H9 (cell line): ENCODE data around the gene CALHM1. TPM values are rescaled to one million over a fixed set of nuclear protein-coding genes. Genes with fewer than 3 reads are reported as not detected.

Source experiments
- DNase-seq: peaks from one replicate; pipeline ENCODE4 v3.0.0-alpha.2; 2017
- H2AFZ ChIP-seq: one replicate; pipeline ENCODE4 v1.6.1; 2013; ENCODE audit warnings: mild to moderate bottlenecking, low read length, control low read depth, moderate library complexity
- H2AK5ac ChIP-seq: 2 replicates; pipeline ENCODE4 v1.6.1; 2013; ENCODE audit warnings: low read length, control low read depth, mixed read lengths; ENCODE audit not compliant: insufficient read length
- H2BK120ac ChIP-seq: one replicate; pipeline ENCODE4 v1.6.1; 2013; ENCODE audit warnings: low read depth, mild to moderate bottlenecking, low read length, control low read depth, inconsistent platforms; ENCODE audit not compliant: poor library complexity, severe bottlenecking
- H2BK12ac ChIP-seq: 2 replicates; pipeline ENCODE4 v1.6.1; 2013; ENCODE audit warnings: low read length, control low read depth, mixed read lengths, low read depth; ENCODE audit not compliant: insufficient read length
- H2BK15ac ChIP-seq: 2 replicates; pipeline ENCODE4 v1.6.1; 2013; ENCODE audit warnings: low read depth, low read length, control low read depth
- H2BK20ac ChIP-seq: one replicate; pipeline ENCODE4 v1.6.1; 2013; ENCODE audit warnings: low read depth, mild to moderate bottlenecking, low read length, control low read depth, inconsistent platforms; ENCODE audit not compliant: poor library complexity, severe bottlenecking
- H2BK5ac ChIP-seq: 2 replicates; pipeline ENCODE4 v1.6.1; 2013; ENCODE audit warnings: low read length, control low read depth, mixed read lengths; ENCODE audit not compliant: insufficient read length
- H3K14ac ChIP-seq: 2 replicates; pipeline ENCODE4 v1.6.1; 2013; ENCODE audit warnings: low read length, control low read depth; ENCODE audit not compliant: insufficient read depth
- H3K18ac ChIP-seq: 2 replicates; pipeline ENCODE4 v1.6.1; 2013; ENCODE audit warnings: low read depth, mild to moderate bottlenecking, mixed read lengths, low read length, control low read depth; ENCODE audit not compliant: insufficient read length
- H3K23ac ChIP-seq: 2 replicates; pipeline ENCODE4 v1.6.1; 2013; ENCODE audit warnings: low read length, control low read depth, mixed read lengths, low read depth; ENCODE audit not compliant: insufficient read length
- H3K23me2 ChIP-seq: 2 replicates; pipeline ENCODE4 v1.6.1; 2013; ENCODE audit warnings: low read depth, mild to moderate bottlenecking, mixed read lengths, low read length, control low read depth; ENCODE audit not compliant: insufficient read length, poor library complexity, severe bottlenecking
- H3K27ac ChIP-seq: 2 replicates; pipeline ENCODE4 v1.5.1; 2013; ENCODE audit warnings: low read length, control low read depth, mixed read lengths, low read depth; ENCODE audit not compliant: insufficient read length
- H3K27me3 ChIP-seq: 2 replicates; pipeline ENCODE4 v1.6.1; 2013; ENCODE audit warnings: low read length, control low read depth, inconsistent platforms; ENCODE audit not compliant: insufficient read depth
- H3K4ac ChIP-seq: 2 replicates; pipeline ENCODE4 v1.6.1; 2013; ENCODE audit warnings: low read depth, mild to moderate bottlenecking, control low read depth, inconsistent platforms, low read length, moderate library complexity
- H3K4me1 ChIP-seq: 2 replicates; pipeline ENCODE4 v1.6.1; 2013; ENCODE audit warnings: low read length, control low read depth, inconsistent platforms; ENCODE audit not compliant: insufficient read depth
- H3K4me2 ChIP-seq: 2 replicates; pipeline ENCODE4 v1.6.1; 2013; ENCODE audit warnings: low read length, control low read depth, mixed read lengths; ENCODE audit not compliant: insufficient read length, insufficient read depth
- H3K56ac ChIP-seq: 2 replicates; pipeline ENCODE4 v1.6.1; 2013; ENCODE audit warnings: low read depth, mild to moderate bottlenecking, mixed read lengths, low read length, control low read depth; ENCODE audit not compliant: insufficient read length
- H3K79me1 ChIP-seq: 2 replicates; pipeline ENCODE4 v1.6.1; 2013; ENCODE audit warnings: low read depth, mild to moderate bottlenecking, moderate library complexity, low read length, control low read depth, inconsistent platforms; ENCODE audit not compliant: insufficient read depth, poor library complexity, severe bottlenecking
- H3K79me2 ChIP-seq: 2 replicates; pipeline ENCODE4 v1.6.1; 2013; ENCODE audit warnings: low read length, control low read depth, inconsistent platforms; ENCODE audit not compliant: insufficient read depth
- H3K9ac ChIP-seq: 2 replicates; pipeline ENCODE4 v1.6.1; 2013; ENCODE audit warnings: low read length, control low read depth, mixed read lengths; ENCODE audit not compliant: insufficient read length; ENCODE audit errors: extremely low read depth
- H3K9me3 ChIP-seq: one replicate; pipeline ENCODE4 v1.6.1; 2013; ENCODE audit warnings: low read depth, low read length, inconsistent platforms; ENCODE audit not compliant: control insufficient read depth
- H3T11ph ChIP-seq: one replicate; pipeline ENCODE4 v1.6.1; 2013; ENCODE audit warnings: mild to moderate bottlenecking, low read length, control low read depth, inconsistent platforms
- H4K20me1 ChIP-seq: one replicate; pipeline ENCODE4 v1.6.1; 2013; ENCODE audit not compliant: control insufficient read depth, insufficient read length, insufficient read depth
- H4K5ac ChIP-seq: 2 replicates; pipeline ENCODE4 v1.6.1; 2013; ENCODE audit warnings: low read depth, mild to moderate bottlenecking, mixed read lengths, low read length, control low read depth; ENCODE audit not compliant: insufficient read length
- H4K8ac ChIP-seq: replicated peaks from 2 replicates; pipeline ENCODE4 v1.6.1; 2013; ENCODE audit warnings: low read length, control low read depth, mixed read lengths, low read depth; ENCODE audit not compliant: insufficient read length
- H4K91ac ChIP-seq: 2 replicates; pipeline ENCODE4 v1.6.1; 2013; ENCODE audit warnings: low read depth, mild to moderate bottlenecking, moderate library complexity, mixed read lengths, low read length, control low read depth; ENCODE audit not compliant: insufficient read length
- H3K27ac Mint-ChIP-seq, 3 experiments: 2 replicates in 2 of 3; 3 replicates in 1 of 3; pipeline ENCODE4 v1.8.0; 2020 to 2021; ENCODE audit warnings: mixed read lengths in 3 of 3, mild to moderate bottlenecking in 1 of 3, moderate library complexity in 1 of 3
- H3K27me3 Mint-ChIP-seq: 2 replicates; pipeline ENCODE4 v1.8.0; 2021; ENCODE audit warnings: low read depth, mild to moderate bottlenecking, moderate library complexity, mixed read lengths
- H3K36me3 Mint-ChIP-seq, 3 experiments: 2 replicates in 2 of 3; 3 replicates in 1 of 3; pipeline ENCODE4 v1.8.0; 2020 to 2021; ENCODE audit warnings: low read depth in 3 of 3, mixed read lengths in 3 of 3; ENCODE audit not compliant: insufficient read depth in 1 of 3
- H3K4me1 Mint-ChIP-seq, 2 experiments: 2 replicates each; pipeline ENCODE4 v1.8.0; 2020; ENCODE audit warnings: mixed read lengths in 2 of 2
- H3K4me3 Mint-ChIP-seq, 2 experiments: 2 replicates in 1 of 2; 3 replicates in 1 of 2; pipeline ENCODE4 v1.8.0; 2020 to 2021; ENCODE audit warnings: mild to moderate bottlenecking in 2 of 2, mixed read lengths in 2 of 2, moderate library complexity in 1 of 2
- H3K9me3 Mint-ChIP-seq, 2 experiments: 2 replicates in 1 of 2; 3 replicates in 1 of 2; pipeline ENCODE4 v1.8.0; 2020; ENCODE audit warnings: mild to moderate bottlenecking in 2 of 2, mixed read lengths in 2 of 2, moderate library complexity in 1 of 2
- CTCF ChIP-seq: fragments of 200-600 bp; sonication (generic); conservative IDR thresholded peaks from 3 replicates; pipeline ENCODE4 v1.8.0; 2021; ENCODE audit warnings: antibody characterized with exemption, mild to moderate bottlenecking
- WGBS: extraction: QIAGEN DNeasy Blood & Tissue Kit; methylation state at CpG from one replicate; pipeline ENCODE4 v1.1.7; 2013; ENCODE audit warnings: missing lambda C conversion rate, low lambda C conversion rate, mixed read lengths; ENCODE audit not compliant: insufficient read length; ENCODE audit errors: extremely low coverage; 5-methylcytosine and 5-hydroxymethylcytosine counted together
- total RNA-seq: library from RNA; stranded (reverse); gene quantifications from 2 replicates; pipeline ENCODE4 v1.2.1, GENCODE V29; 2021

CALHM1 gene
- total RNA-seq, 1 experiment from 2014 or later: 0.13 TPM

GRCh38 chr10:103457176-103457712 lies 1.5 kb downstream of the CALHM1 start:
- H3K4me3 Mint-ChIP-seq: no peak overlapping the region
- H3K4me1 Mint-ChIP-seq: peaks cover 4 to 13% of the 10 kb centered on the region in 2 experiments
- no peaks in the 10 kb centered on the region for H3K9me3 Mint-ChIP-seq

More at GRCh38 chr10:103457176-103457712, 1.5 kb downstream of the CALHM1 start:
- H3K18ac ChIP-seq: no peak overlapping the region
- H3K27me3 Mint-ChIP-seq: no peaks in the 10 kb centered on the region; the same call in 1 of the 2 replicates
- no peaks in the 10 kb centered on the region for H4K20me1 ChIP-seq
- no CpG with 5 or more reads among the region's 8 CpGs for WGBS
- no peak for DNase-seq
- H3K4me2 ChIP-seq: no peak overlapping the region
- no peak overlapping the region for H3K27ac ChIP-seq
- no peak overlapping the region for H2BK20ac ChIP-seq
- no peak overlapping the region for H2AFZ ChIP-seq
- no peaks in the 10 kb centered on the region for H3K79me1 ChIP-seq
- H3K27me3 ChIP-seq: no peaks in the 10 kb centered on the region
- H4K91ac ChIP-seq: no peak overlapping the region
- no peaks in the 10 kb centered on the region for H3K9me3 ChIP-seq
- H2BK12ac ChIP-seq: no peak overlapping the region
- no peak overlapping the region for H2BK15ac ChIP-seq
- H3K4me1 ChIP-seq: no peaks in the 10 kb centered on the region; the same call in 1 of the 2 replicates
- no peak overlapping the region for H4K5ac ChIP-seq
- no peak overlapping the region for H3K56ac ChIP-seq
- H3K27ac Mint-ChIP-seq: no peak overlapping the region
- H3T11ph ChIP-seq: no peak overlapping the region
- H3K23ac ChIP-seq: no peak overlapping the region
- no peak overlapping the region for H3K9ac ChIP-seq
- H3K23me2 ChIP-seq: no peaks in the 10 kb centered on the region
- no peak overlapping the region for H3K4ac ChIP-seq
- H3K36me3 Mint-ChIP-seq: no peaks in the 10 kb centered on the region
- H3K14ac ChIP-seq: no peak overlapping the region
- H4K8ac ChIP-seq: no peak overlapping the region
- H2AK5ac ChIP-seq: no peak overlapping the region
- no peak overlapping the region for H2BK120ac ChIP-seq
- H3K79me2 ChIP-seq: no peaks in the 10 kb centered on the region
- no peak for TF ChIP-seq CTCF
- no peak overlapping the region for H2BK5ac ChIP-seq
